ENCODE data around the gene SPATA9.
"Not testable (repeated sequence)": the region's sequence is repeated elsewhere in the genome, so short reads cannot be mapped to it uniquely, and the experiment has no call there.

DNA sequence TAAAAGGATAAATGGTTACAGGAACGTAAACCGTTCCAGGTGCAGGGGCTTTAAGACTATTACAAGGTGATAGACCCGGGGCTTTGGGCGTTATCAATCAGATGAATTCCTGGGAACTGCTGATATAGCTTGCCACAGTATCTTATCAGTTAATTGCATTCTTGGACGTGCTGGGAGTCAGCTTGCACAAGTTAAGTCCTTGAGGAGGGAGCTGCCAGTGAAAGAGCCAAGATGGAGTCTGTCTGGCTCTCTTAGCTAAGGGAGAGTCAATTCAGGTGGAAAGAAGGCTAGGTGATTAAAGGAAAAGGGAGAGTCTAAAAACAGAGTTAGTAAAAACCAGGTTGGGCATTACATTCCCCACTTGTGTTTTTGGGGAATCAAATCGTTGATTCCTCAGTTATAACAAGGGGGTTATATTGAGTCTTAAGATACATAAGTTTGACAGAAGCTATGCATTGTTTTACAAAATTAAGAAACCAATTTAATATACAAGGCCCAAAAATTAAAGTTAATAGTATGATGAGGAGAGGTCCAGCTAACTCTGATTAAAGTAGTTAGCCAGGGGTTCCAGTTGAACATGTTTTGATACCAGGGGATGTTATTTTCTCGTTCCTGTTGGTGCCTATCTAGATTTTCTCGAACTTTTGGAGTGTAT is 24.9 kb upstream of the SPATA9 start:
- TF ChIP-seq, protein P1, sequence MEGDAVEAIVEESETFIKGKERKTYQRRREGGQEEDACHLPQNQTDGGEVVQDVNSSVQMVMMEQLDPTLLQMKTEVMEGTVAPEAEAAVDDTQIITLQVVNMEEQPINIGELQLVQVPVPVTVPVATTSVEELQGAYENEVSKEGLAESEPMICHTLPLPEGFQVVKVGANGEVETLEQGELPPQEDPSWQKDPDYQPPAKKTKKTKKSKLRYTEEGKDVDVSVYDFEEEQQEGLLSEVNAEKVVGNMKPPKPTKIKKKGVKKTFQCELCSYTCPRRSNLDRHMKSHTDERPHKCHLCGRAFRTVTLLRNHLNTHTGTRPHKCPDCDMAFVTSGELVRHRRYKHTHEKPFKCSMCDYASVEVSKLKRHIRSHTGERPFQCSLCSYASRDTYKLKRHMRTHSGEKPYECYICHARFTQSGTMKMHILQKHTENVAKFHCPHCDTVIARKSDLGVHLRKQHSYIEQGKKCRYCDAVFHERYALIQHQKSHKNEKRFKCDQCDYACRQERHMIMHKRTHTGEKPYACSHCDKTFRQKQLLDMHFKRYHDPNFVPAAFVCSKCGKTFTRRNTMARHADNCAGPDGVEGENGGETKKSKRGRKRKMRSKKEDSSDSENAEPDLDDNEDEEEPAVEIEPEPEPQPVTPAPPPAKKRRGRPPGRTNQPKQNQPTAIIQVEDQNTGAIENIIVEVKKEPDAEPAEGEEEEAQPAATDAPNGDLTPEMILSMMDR (IDR thresholded peaks at IDR 0.05), result not testable (repeated sequence)
- TF ChIP-seq POLR2A (IDR thresholded peaks at IDR 0.05), result not testable (repeated sequence)
